GM19099 (cell line): ENCODE measurements around the gene PGK1.

Experiments
- POLR2A ChIP-seq: IDR thresholded peaks from 3 replicates; pipeline ENCODE4 v1.6.1; 2011; ENCODE audit warnings: low read depth; ENCODE audit not compliant: insufficient read length; ENCODE audit errors: extremely low read depth

The PGK1 gene

GRCh38 chrX:78165425-78165824, 61.4 kb downstream of the PGK1 start:
- no peak for TF ChIP-seq POLR2A

GRCh38 chrX:78168065-78168464, 64.0 kb downstream of the PGK1 start:
- no peak for TF ChIP-seq POLR2A
